CD8-positive, alpha-beta memory T cell (primary cell): ENCODE data around the gene GINS2. TPM values are rescaled to one million over a fixed set of nuclear protein-coding genes. Genes with fewer than 3 reads are reported as not detected.
A peak's percentile ranks its signal among the peaks of the same experiment; 100 is the strongest.

Experiments
- CTCF ChIA-PET: fragments of 350-600 bp; sonication (Branson Sonifier 250); formaldehyde crosslinking; loops from one replicate; lab custom pipeline; 2021; ENCODE audit warnings: antibody characterized with exemption; lab: Charles Lee
- POLR2A ChIA-PET: fragments of 350-600 bp; sonication (Branson Sonifier 250); formaldehyde crosslinking; loops from one replicate; lab custom pipeline; 2021; ENCODE audit warnings: antibody characterized with exemption; lab: Charles Lee
- DNase-seq, 5 donors: peaks; one replicate each; pipeline versions ENCODE4 v3.0.0 to v3.0.0-alpha.2; 2020 to 2022; ENCODE audit warnings: mixed read lengths in 1 of 5
- H3K27ac ChIP-seq: one replicate; pipeline ENCODE4 v1.7.0; 2013; ENCODE audit warnings: low read depth, mild to moderate bottlenecking, low read length, moderate library complexity
- H3K27me3 ChIP-seq: 2 replicates; pipeline ENCODE4 v1.7.0; 2013; ENCODE audit warnings: low read length, mild to moderate bottlenecking; ENCODE audit not compliant: insufficient read depth, poor library complexity, severe bottlenecking
- H3K36me3 ChIP-seq: 2 replicates; pipeline ENCODE4 v1.7.0; 2013; ENCODE audit warnings: mild to moderate bottlenecking, low read length, moderate library complexity; ENCODE audit not compliant: insufficient read depth
- H3K4me1 ChIP-seq: 2 replicates; pipeline ENCODE4 v1.7.0; 2013; ENCODE audit warnings: mild to moderate bottlenecking, low read length, moderate library complexity; ENCODE audit not compliant: insufficient read depth
- H3K4me3 ChIP-seq: 2 replicates; pipeline ENCODE4 v1.7.0; 2013; ENCODE audit warnings: mild to moderate bottlenecking, low read length
- H3K9me3 ChIP-seq: 2 replicates; pipeline ENCODE4 v1.7.0; 2013; ENCODE audit warnings: mild to moderate bottlenecking, low read length
- H3K27ac Mint-ChIP-seq, 8 donors: one replicate each; pipeline ENCODE4 v1.8.0; 2020 to 2021; ENCODE audit warnings: mixed read lengths in 8 of 8, mild to moderate bottlenecking in 6 of 8, inconsistent platforms in 3 of 8, moderate library complexity in 3 of 8
- H3K27me3 Mint-ChIP-seq, 2 donors: one replicate each; pipeline ENCODE4 v1.8.0; 2020 to 2021; ENCODE audit warnings: mixed read lengths in 2 of 2, mild to moderate bottlenecking in 1 of 2, moderate library complexity in 1 of 2
- H3K36me3 Mint-ChIP-seq, 3 donors: one replicate each; pipeline ENCODE4 v1.8.0; 2020 to 2021; ENCODE audit warnings: mixed read lengths in 3 of 3, inconsistent platforms in 1 of 3, mild to moderate bottlenecking in 1 of 3
- H3K4me1 Mint-ChIP-seq, 3 donors: one replicate each; pipeline ENCODE4 v1.8.0; 2020 to 2021; ENCODE audit warnings: mixed read lengths in 3 of 3, inconsistent platforms in 1 of 3, mild to moderate bottlenecking in 1 of 3
- H3K4me3 Mint-ChIP-seq, 7 donors: one replicate each; pipeline ENCODE4 v1.8.0; 2020 to 2021; ENCODE audit warnings: mixed read lengths in 7 of 7, mild to moderate bottlenecking in 6 of 7, moderate library complexity in 4 of 7, inconsistent platforms in 2 of 7
- H3K9me3 Mint-ChIP-seq, 5 donors: one replicate each; pipeline ENCODE4 v1.8.0; 2020 to 2022; ENCODE audit warnings: mixed read lengths in 5 of 5, mild to moderate bottlenecking in 3 of 5, moderate library complexity in 2 of 5, inconsistent platforms in 1 of 5
- polyA plus RNA-seq: library from polyadenylated mRNA; unstranded; fragments of 300-500 nt; fragmentation: Illumina TruSeq; gene quantifications from one replicate; pipeline ENCODE4 v1.2.3, GENCODE V29; 2021
- total RNA-seq, 2 experiments: library from RNA; stranded (reverse); gene quantifications; one replicate each; pipeline ENCODE4 v1.2.3, GENCODE V29; 2021

Gene GINS2
- total and polyA plus RNA-seq, 3 experiments from 2014 or later, result 0.09 to 68.7 (median 68.6) TPM

DNA sequence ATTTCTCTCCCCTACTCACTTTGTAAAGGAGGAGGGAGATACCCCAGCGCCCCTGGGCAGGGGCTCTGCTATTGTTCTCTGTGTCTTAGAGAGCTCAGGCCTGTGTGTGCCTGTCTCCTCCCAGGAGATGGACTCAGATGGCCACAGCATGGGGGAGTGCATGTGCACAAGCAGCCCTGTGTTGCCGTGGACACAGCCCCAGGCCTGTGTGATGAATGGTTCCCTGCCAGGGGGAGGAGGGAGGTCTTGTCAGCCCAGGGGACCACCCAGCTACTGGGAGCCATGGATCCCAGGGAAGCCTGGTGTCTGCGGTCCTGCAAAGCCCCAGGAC, 26.3 kb downstream of the GINS2 start:
- Mint-ChIP-seq H3K9me3 (no peaks in the 10 kb centered on the region), H3K4me3 (no peak overlapping the region), H3K36me3 (peaks cover 4 to 89% (median 12%) of the 10 kb centered on the region in 3 donors), H3K4me1 (peaks cover 0 to 4% (median 3%) of the 10 kb centered on the region in 3 donors), H3K27me3 (no peaks in the 10 kb centered on the region), H3K27ac (peak overlapping the region in 1 of 8 donors; percentile 66)
- Histone ChIP-seq H3K9me3 (no peaks in the 10 kb centered on the region), H3K36me3 (peaks cover 46% of the 10 kb centered on the region), H3K27me3 (no peaks in the 10 kb centered on the region), H3K4me3 (no peak overlapping the region), H3K4me1 (no peaks in the 10 kb centered on the region), H3K27ac (no peak overlapping the region)
- ChIA-PET POLR2A (no interaction called here), CTCF (interaction anchor here (1.1 to 1.4 kb wide), 2 partner anchors 13 to 28 kb away, joined by 3 read pairs; no protein-coding TSS in a partner anchor)
- no peak for DNase-seq

DNA sequence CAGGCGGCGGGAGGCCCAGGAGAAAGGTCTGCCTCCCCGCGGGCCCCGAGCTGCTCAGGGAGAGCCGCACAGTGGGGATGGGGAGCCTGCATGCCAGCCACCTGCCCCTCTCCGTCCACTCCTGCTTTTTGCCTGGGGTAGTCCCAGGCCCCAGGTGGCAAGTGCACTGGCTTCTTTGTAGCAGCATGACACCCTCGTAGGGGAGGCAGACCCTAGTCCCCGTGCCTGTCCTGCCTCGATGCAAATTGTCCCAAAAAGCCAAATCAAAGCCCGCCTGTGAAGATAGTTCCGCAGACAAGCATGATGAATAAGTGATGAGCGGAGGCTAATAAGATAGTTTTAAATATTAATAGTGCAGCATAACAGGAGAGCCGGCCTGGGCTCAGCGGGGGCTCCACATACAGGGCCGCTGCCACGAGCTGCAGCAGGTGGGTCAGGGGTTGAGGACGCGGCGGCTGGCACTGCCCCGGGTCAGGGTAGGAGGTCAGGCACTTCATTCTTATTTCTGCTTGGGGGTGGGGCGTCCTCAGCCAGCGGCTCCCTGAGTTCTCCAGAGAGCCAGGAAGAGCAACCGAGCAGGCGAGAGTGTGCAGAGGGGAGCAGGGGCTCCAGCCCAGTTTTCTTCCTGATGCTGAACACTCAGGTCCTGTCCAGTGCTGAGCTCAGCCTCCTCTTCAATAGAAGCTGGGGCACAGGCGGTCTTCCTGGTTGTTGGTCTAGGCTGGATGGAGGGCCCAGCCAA, 26.8 kb downstream of the GINS2 start:
- Histone ChIP-seq H3K27me3 (no peaks in the 10 kb centered on the region), H3K27ac (no peak overlapping the region), H3K4me1 (no peaks in the 10 kb centered on the region), H3K9me3 (no peaks in the 10 kb centered on the region), H3K36me3 (peaks cover 47% of the 10 kb centered on the region), H3K4me3 (no peak overlapping the region)
- ChIA-PET CTCF (interaction anchor here (1.1 to 1.4 kb wide), 2 partner anchors 14 to 28 kb away, joined by 3 read pairs; no protein-coding TSS in a partner anchor), POLR2A (no interaction called here)
- Mint-ChIP-seq H3K4me1 (peaks cover 0 to 4% (median 3%) of the 10 kb centered on the region in 3 donors), H3K36me3 (peaks cover 4 to 89% (median 10%) of the 10 kb centered on the region in 3 donors), H3K9me3 (no peaks in the 10 kb centered on the region), H3K27ac (peak overlapping the region in 1 of 8 donors; percentile 66), H3K27me3 (no peaks in the 10 kb centered on the region), H3K4me3 (no peak overlapping the region)
- no peak for DNase-seq

DNA sequence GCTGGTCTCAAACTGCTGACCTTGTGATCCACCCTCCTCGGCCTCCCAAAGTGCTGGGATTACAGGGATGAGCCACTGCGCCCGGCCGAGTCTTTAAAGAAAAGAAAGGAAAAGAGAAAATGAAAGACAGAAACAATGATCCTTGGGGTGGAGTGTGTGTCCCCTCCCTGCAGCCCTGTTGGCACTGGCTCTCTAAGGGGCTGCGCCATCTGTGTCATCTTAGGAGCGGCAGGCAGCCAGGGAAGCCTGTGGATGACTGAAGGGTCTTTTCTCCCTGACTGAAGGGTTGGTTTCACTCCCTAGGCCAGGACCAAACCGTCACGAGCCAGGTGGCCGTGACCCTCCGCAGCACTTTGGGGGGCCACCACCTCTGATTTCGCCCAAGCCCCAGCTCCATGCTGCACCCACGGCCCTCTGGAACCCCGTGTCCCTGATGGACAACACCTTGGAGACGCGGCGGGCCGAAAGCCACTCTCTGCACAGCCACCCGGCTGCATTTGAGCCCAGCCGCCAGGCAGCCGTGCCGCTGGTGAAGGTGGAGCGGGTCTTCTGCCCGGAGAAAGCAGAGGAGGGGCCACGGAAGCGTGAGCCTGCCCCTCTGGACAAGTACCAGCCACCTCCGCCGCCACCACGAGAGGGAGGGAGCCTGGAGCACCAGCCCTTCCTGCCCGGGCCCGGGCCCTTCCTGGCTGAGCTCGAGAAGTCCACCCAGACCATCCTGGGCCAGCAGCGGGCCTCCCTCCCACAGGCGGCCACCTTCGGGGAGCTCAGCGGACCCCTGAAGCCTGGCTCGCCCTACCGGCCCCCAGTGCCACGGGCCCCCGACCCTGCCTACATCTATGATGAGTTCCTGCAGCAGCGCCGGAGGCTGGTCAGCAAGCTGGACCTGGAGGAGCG, 27.7 kb downstream of the GINS2 start:
- H3K27me3 ChIP-seq, result no peaks in the 10 kb centered on the region
- no peaks in the 10 kb centered on the region for H3K4me1 ChIP-seq
- peak overlapping the region in 2 of 8 donors; percentile 36 to 43 for H3K27ac Mint-ChIP-seq
- peak overlapping the region in 1 of 7 donors; percentile 72 for H3K4me3 Mint-ChIP-seq
- H3K9me3 ChIP-seq, result no peaks in the 10 kb centered on the region
- no peaks in the 10 kb centered on the region for H3K27me3 Mint-ChIP-seq
- H3K27ac ChIP-seq, result no peak overlapping the region
- H3K4me1 Mint-ChIP-seq, result peaks cover 0 to 4% (median 3%) of the 10 kb centered on the region in 3 donors
- no peaks in the 10 kb centered on the region for H3K9me3 Mint-ChIP-seq
- ChIA-PET POLR2A (no interaction called here), CTCF (interaction anchor here (0.9 to 4.1 kb wide), 6 partner anchors 13 to 240 kb away, joined by 3 to 20 read pairs (median 4); no protein-coding TSS in a partner anchor)
- peaks cover 4 to 87% (median 12%) of the 10 kb centered on the region in 3 donors for H3K36me3 Mint-ChIP-seq
- no peak overlapping the region for H3K4me3 ChIP-seq
- H3K36me3 ChIP-seq, result peaks cover 43% of the 10 kb centered on the region
- no peak for DNase-seq

DNA sequence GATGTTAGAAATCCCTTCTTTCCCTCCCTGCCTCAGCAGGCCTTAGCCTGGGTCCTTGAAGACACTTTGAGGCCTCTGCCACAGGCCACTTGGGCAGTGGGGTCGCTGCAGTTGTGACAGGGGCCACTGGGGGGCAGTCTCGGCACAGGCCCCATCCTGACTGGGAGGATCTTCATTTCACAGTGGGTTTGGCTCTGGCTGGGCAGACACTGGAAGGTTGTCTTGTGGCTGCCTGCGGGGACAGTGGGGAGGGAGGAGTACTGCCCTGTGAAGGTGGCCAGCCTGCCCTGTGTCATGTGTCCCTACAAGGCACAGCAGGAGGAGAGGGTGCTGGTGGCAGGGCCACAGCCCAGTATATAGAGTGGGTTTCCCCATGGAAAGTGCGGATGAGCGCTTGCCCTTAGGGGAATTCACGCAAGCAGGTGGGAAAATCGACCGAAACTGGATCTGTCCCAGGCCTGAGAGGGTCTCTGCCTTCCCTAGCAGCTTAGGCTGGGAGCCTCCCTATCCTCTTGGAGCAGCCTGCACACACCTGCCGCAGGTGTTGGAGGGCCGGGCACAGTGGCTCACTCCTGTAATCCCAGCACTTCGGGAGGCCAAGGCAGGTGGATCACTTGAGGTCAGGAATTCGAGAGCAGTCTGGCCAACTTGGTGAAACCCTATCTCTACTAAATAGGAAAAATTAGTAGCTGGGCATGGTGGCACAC, 28.8 kb downstream of the GINS2 start:
- Mint-ChIP-seq H3K27me3 (no peaks in the 10 kb centered on the region), H3K9me3 (no peaks in the 10 kb centered on the region), H3K4me1 (peaks cover 0 to 4% (median 3%) of the 10 kb centered on the region in 3 donors), H3K4me3 (peak overlapping the region in 1 of 7 donors; percentile 5), H3K27ac (peak overlapping the region in 6 of 8 donors; percentile 4 to 84 (median 77)), H3K36me3 (peaks cover 4 to 87% (median 4%) of the 10 kb centered on the region in 3 donors)
- no peak overlapping the region for H3K4me3 ChIP-seq
- H3K36me3 ChIP-seq, result peaks cover 43% of the 10 kb centered on the region
- CTCF ChIA-PET, result interaction anchor here (0.7 to 4.1 kb wide), 7 partner anchors 9 to 239 kb away, joined by 3 to 20 read pairs (median 4); no protein-coding TSS in a partner anchor
- POLR2A ChIA-PET, result no interaction called here
- no peaks in the 10 kb centered on the region for H3K9me3 ChIP-seq
- no peaks in the 10 kb centered on the region for H3K27me3 ChIP-seq
- peak; percentile 25 to 66 (median 43) for DNase-seq
- H3K4me1 ChIP-seq, result no peaks in the 10 kb centered on the region
- no peak overlapping the region for H3K27ac ChIP-seq

DNA sequence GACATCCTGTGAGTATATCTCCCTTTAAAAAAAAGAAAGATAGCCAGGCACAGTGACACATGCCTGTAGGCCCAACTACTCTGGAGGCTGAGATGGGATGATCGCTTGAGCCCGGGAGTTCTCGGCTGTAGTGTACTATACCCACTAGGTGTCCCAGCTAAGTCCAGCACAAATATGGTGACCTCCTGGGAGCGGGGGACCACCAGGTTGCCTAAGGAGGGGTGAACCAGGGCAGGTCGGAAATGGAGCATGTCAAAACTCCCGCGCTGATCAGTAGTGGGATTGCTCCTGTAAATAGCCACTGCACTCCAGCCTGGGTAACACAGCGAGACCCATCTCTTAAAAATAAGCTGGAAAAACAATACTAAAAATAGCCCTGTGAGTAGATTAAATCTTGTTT, 29.4 kb downstream of the GINS2 start:
- Mint-ChIP-seq H3K27me3 (no peaks in the 10 kb centered on the region), H3K9me3 (no peaks in the 10 kb centered on the region), H3K4me1 (peaks cover 0 to 4% (median 3%) of the 10 kb centered on the region in 3 donors), H3K4me3 (no peak overlapping the region), H3K27ac (peak overlapping the region in 3 of 8 donors; percentile 38 to 78 (median 67)), H3K36me3 (peaks cover 4 to 87% (median 4%) of the 10 kb centered on the region in 3 donors)
- no peak for DNase-seq
- Histone ChIP-seq H3K4me3 (no peak overlapping the region), H3K9me3 (no peaks in the 10 kb centered on the region), H3K36me3 (peaks cover 41% of the 10 kb centered on the region), H3K4me1 (no peaks in the 10 kb centered on the region), H3K27me3 (no peaks in the 10 kb centered on the region), H3K27ac (no peak overlapping the region)
- ChIA-PET CTCF (interaction anchor here (0.7 to 4.1 kb wide), 9 partner anchors 9 to 100 kb away, joined by 3 to 20 read pairs (median 4); no protein-coding TSS in a partner anchor), POLR2A (no interaction called here)

DNA sequence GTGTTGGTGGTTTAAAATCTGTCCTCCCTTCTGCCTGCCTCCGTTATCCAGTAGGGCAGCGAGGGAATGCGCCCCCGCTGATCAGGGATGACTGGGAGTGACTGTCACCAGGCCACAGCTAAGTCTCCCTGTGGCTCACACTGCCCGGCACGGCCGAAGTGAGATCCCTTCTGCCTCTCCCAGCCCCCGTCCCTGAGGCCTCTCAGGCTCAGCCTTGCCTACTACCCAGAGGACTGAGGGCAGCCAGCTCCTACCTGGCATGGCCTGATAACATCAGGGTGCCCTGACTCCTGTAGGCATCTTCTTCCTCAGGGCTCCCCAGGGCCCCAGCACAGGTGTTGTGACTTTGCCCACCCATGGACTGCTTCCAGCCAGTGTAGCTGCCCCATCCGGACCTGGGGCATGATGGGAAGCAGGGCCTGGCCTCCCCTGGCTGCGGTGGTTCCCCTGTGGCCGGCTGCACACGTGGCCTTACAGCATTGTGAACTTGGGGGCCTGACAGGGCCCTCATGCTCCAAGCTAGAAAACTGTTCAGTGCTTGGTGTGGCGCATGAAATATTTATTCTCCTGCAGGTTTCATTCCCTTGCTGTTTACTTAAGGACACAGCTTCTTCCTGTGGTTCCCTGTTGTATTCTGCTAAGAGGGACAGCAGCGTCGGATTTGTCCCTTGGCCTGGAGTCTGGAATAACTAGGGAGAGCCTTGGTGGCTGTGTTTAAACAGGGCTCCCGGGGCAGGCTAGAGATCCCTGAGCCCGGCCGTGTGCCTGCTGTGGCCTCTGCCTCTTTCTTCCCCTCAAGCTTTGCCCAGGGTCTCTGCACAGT, 30.0 kb downstream of the GINS2 start:
- Mint-ChIP-seq H3K27me3 (no peaks in the 10 kb centered on the region), H3K36me3 (peaks cover 4 to 87% (median 4%) of the 10 kb centered on the region in 3 donors), H3K27ac (no peak overlapping the region), H3K4me1 (peaks cover 0 to 4% (median 3%) of the 10 kb centered on the region in 3 donors), H3K9me3 (no peaks in the 10 kb centered on the region), H3K4me3 (no peak overlapping the region)
- H3K4me1 ChIP-seq, result no peaks in the 10 kb centered on the region
- H3K27me3 ChIP-seq, result no peaks in the 10 kb centered on the region
- ChIA-PET POLR2A (no interaction called here), CTCF (interaction anchor here (0.7 to 4.1 kb wide), 9 partner anchors 10 to 238 kb away, joined by 3 to 20 read pairs (median 4); no protein-coding TSS in a partner anchor)
- peaks cover 41% of the 10 kb centered on the region for H3K36me3 ChIP-seq
- no peak for DNase-seq
- H3K27ac ChIP-seq, result no peak overlapping the region
- H3K4me3 ChIP-seq, result no peak overlapping the region
- no peaks in the 10 kb centered on the region for H3K9me3 ChIP-seq

DNA sequence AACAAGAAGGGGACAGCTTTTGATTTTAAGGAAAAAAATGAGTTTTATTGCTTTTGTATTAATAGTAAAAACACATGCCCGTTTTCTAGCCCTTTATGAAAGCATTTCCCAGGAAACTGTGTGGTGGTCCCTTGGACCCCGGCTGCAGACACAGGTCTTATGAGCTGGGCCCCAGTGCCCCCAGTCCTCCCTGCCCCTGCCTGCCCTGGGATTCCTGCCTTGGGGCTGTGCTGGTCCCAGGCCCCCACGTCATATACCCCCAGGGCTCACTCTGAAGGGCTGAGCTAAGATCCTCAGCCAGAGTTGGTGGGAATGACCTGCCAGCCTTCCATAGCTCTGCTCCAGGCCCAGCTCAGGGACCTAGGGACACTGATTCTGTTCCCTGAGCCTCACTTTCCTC, 30.8 kb downstream of the GINS2 start:
- H3K4me3 Mint-ChIP-seq, result no peak overlapping the region
- no peak for DNase-seq
- ChIA-PET CTCF (interaction anchor here (1.2 to 4.1 kb wide), 5 partner anchors 17 to 237 kb away, joined by 3 to 20 read pairs (median 5); no protein-coding TSS in a partner anchor), POLR2A (no interaction called here)
- Histone ChIP-seq H3K4me3 (no peak overlapping the region), H3K27me3 (no peaks in the 10 kb centered on the region), H3K27ac (no peak overlapping the region), H3K4me1 (no peaks in the 10 kb centered on the region), H3K36me3 (peaks cover 35% of the 10 kb centered on the region), H3K9me3 (no peaks in the 10 kb centered on the region)
- H3K4me1 Mint-ChIP-seq, result peaks cover 0 to 4% (median 3%) of the 10 kb centered on the region in 3 donors
- no peak overlapping the region for H3K27ac Mint-ChIP-seq
- H3K36me3 Mint-ChIP-seq, result peaks cover 4 to 81% (median 4%) of the 10 kb centered on the region in 3 donors
- H3K27me3 Mint-ChIP-seq, result no peaks in the 10 kb centered on the region
- H3K9me3 Mint-ChIP-seq, result no peaks in the 10 kb centered on the region
